Esophagus muscularis mucosa (tissue), 3 donors: ENCODE measurements around the gene ZFYVE28.
"Not testable (repeated sequence)": the region's sequence is repeated elsewhere in the genome, so short reads cannot be mapped to it uniquely, and the experiment has no call there.

ENCODE experiments used
- POLR2A ChIP-seq: fragments of 450-650 bp; IDR thresholded peaks from one replicate; pipeline ENCODE4 v1.6.1; 2017; ENCODE audit warnings: antibody characterized with exemption, moderate library complexity, mild to moderate bottlenecking, low read depth
- TF ChIP-seq, protein P1 (sequence below), 3 experiments: fragments of 200-600 bp in 2 of 3; fragments of 450-650 bp in 1 of 3; sonication (generic) in 2 of 3; IDR thresholded peaks; one replicate each; pipeline ENCODE4 v1.5.1; 2017 to 2019; ENCODE audit warnings: antibody characterized with exemption in 3 of 3, mild to moderate bottlenecking in 2 of 3, moderate library complexity in 1 of 3

GRCh38 chr4:2382769-2383202 lies 35.7 kb downstream of the ZFYVE28 start:
- TF ChIP-seq, protein P1, sequence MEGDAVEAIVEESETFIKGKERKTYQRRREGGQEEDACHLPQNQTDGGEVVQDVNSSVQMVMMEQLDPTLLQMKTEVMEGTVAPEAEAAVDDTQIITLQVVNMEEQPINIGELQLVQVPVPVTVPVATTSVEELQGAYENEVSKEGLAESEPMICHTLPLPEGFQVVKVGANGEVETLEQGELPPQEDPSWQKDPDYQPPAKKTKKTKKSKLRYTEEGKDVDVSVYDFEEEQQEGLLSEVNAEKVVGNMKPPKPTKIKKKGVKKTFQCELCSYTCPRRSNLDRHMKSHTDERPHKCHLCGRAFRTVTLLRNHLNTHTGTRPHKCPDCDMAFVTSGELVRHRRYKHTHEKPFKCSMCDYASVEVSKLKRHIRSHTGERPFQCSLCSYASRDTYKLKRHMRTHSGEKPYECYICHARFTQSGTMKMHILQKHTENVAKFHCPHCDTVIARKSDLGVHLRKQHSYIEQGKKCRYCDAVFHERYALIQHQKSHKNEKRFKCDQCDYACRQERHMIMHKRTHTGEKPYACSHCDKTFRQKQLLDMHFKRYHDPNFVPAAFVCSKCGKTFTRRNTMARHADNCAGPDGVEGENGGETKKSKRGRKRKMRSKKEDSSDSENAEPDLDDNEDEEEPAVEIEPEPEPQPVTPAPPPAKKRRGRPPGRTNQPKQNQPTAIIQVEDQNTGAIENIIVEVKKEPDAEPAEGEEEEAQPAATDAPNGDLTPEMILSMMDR (IDR thresholded peaks at IDR 0.05): not testable (repeated sequence)
- not testable (repeated sequence) for TF ChIP-seq POLR2A
